Muscle of arm (tissue), 12 donors: Measurements from ENCODE around the gene ADGRE2. TPM values are rescaled to one million over a fixed set of nuclear protein-coding genes. Genes with fewer than 3 reads are reported as not detected.
"Not testable (repeated sequence)": the region's sequence is repeated elsewhere in the genome, so short reads cannot be mapped to it uniquely, and the experiment has no call there.

Experiments
- DNase-seq: peaks from one replicate; pipeline ENCODE4 v3.0.0-alpha.2; 2013
- polyA plus RNA-seq, 12 donors: library from polyadenylated mRNA; unstranded; fragments of 120-200 nt; gene quantifications; one replicate each; pipeline ENCODE4 v1.2.1, GENCODE V29; 2013; ENCODE audit not compliant: insufficient read length in 12 of 12

Gene ADGRE2
- polyA plus RNA-seq, 12 donors, result 0.38 to 11.5 (median 1.2) TPM; not detected in 1

GRCh38 chr19:14780622-14781225, 2.4 kb upstream of the ADGRE2 start:
- not testable (repeated sequence) for DNase-seq

- DNase-seq, result no peak
These were observed 791 bp upstream of the ADGRE2 start for GRCh38 chr19:14779151-14779550.

- DNase-seq, result not testable (repeated sequence)
These were observed 715 bp downstream of the ADGRE2 start for GRCh38 chr19:14777645-14778044.

- DNase-seq, result no peak
These were observed 2.3 kb downstream of the ADGRE2 start for GRCh38 chr19:14775869-14776586.

GRCh38 chr19:14775326-14775725, 3.0 kb downstream of the ADGRE2 start:
- DNase-seq, result not testable (repeated sequence)

- no peak for DNase-seq
These were observed 4.0 kb downstream of the ADGRE2 start for GRCh38 chr19:14774373-14774772.

- not testable (repeated sequence) for DNase-seq
These were observed 4.6 kb downstream of the ADGRE2 start for GRCh38 chr19:14773722-14774121.

GRCh38 chr19:14772995-14773394, 5.4 kb downstream of the ADGRE2 start:
- no peak for DNase-seq

- no peak for DNase-seq
These were observed 5.9 kb downstream of the ADGRE2 start for GRCh38 chr19:14772467-14772866.

GRCh38 chr19:14770944-14771839, 7.2 kb downstream of the ADGRE2 start:
- DNase-seq, result no peak

- DNase-seq, result no peak
These were observed 8.2 kb downstream of the ADGRE2 start for GRCh38 chr19:14770136-14770535.

- DNase-seq, result no peak
These were observed 9.2 kb downstream of the ADGRE2 start for GRCh38 chr19:14769201-14769600.

- DNase-seq, result no peak
These were observed 10.4 kb downstream of the ADGRE2 start for GRCh38 chr19:14768001-14768400.

- DNase-seq, result no peak
These were observed 10.8 kb downstream of the ADGRE2 start for GRCh38 chr19:14767466-14767971.

- DNase-seq, result not testable (repeated sequence)
These were observed 12.5 kb downstream of the ADGRE2 start for GRCh38 chr19:14765841-14766240.

GRCh38 chr19:14765403-14765802, 13.0 kb downstream of the ADGRE2 start:
- DNase-seq, result not testable (repeated sequence)

GRCh38 chr19:14764401-14764800, 14.0 kb downstream of the ADGRE2 start:
- DNase-seq, result no peak

GRCh38 chr19:14763497-14764145, 14.7 kb downstream of the ADGRE2 start:
- no peak for DNase-seq

GRCh38 chr19:14762111-14762510, 16.2 kb downstream of the ADGRE2 start:
- DNase-seq, result no peak

- DNase-seq, result no peak
These were observed 16.8 kb downstream of the ADGRE2 start for GRCh38 chr19:14761607-14762006.

GRCh38 chr19:14758816-14759215, 19.5 kb downstream of the ADGRE2 start:
- no peak for DNase-seq

- DNase-seq, result no peak
These were observed 29.8 kb downstream of the ADGRE2 start for GRCh38 chr19:14748601-14749000.
